ENCODE results near the gene GNAO1. TPM values are rescaled to one million over a fixed set of nuclear protein-coding genes. Genes with fewer than 3 reads are reported as not detected.

The GNAO1 gene
- total and polyA plus RNA-seq, 2 of the 13 experiments (the other 11 are each of a cell fraction or from before 2014, with no cell fraction given), result not detected

- TF ChIP-seq ZNF704 (CRISPR knock-in tag; IDR thresholded peaks at IDR 0.05; ENCODE audit: borderline replicate concordance) (no peak), THAP7 (CRISPR knock-in tag; IDR thresholded peaks at IDR 0.05) (no peak), ZSCAN30 (CRISPR knock-in tag; IDR thresholded peaks at IDR 0.05) (no peak), HOXA3 (CRISPR knock-in tag; IDR thresholded peaks at IDR 0.05) (peak; percentile 71; the same call in 1 of the 2 replicates), ZMYM2 (CRISPR knock-in tag; IDR thresholded peaks at IDR 0.05) (no peak), DNMT3B (CRISPR knock-in tag; conservative IDR thresholded peaks at IDR 0.05) (no peak), KDM1A (CRISPR knock-in tag; IDR thresholded peaks at IDR 0.05) (no peak), SP1 (IDR thresholded peaks at IDR 0.05) (no peak), SP1 (CRISPR knock-in tag; IDR thresholded peaks at IDR 0.05) (peak; percentile 58; the same call in 1 of the 2 replicates), TFDP2 (CRISPR knock-in tag; IDR thresholded peaks at IDR 0.05) (peak; percentile 86), ETS1 (CRISPR knock-in tag; IDR thresholded peaks at IDR 0.05) (no peak)
- TF ChIP-seq, protein P1, sequence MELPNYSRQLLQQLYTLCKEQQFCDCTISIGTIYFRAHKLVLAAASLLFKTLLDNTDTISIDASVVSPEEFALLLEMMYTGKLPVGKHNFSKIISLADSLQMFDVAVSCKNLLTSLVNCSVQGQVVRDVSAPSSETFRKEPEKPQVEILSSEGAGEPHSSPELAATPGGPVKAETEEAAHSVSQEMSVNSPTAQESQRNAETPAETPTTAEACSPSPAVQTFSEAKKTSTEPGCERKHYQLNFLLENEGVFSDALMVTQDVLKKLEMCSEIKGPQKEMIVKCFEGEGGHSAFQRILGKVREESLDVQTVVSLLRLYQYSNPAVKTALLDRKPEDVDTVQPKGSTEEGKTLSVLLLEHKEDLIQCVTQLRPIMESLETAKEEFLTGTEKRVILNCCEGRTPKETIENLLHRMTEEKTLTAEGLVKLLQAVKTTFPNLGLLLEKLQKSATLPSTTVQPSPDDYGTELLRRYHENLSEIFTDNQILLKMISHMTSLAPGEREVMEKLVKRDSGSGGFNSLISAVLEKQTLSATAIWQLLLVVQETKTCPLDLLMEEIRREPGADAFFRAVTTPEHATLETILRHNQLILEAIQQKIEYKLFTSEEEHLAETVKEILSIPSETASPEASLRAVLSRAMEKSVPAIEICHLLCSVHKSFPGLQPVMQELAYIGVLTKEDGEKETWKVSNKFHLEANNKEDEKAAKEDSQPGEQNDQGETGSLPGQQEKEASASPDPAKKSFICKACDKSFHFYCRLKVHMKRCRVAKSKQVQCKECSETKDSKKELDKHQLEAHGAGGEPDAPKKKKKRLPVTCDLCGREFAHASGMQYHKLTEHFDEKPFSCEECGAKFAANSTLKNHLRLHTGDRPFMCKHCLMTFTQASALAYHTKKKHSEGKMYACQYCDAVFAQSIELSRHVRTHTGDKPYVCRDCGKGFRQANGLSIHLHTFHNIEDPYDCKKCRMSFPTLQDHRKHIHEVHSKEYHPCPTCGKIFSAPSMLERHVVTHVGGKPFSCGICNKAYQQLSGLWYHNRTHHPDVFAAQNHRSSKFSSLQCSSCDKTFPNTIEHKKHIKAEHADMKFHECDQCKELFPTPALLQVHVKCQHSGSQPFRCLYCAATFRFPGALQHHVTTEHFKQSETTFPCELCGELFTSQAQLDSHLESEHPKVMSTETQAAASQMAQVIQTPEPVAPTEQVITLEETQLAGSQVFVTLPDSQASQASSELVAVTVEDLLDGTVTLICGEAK (IDR thresholded peaks at IDR 0.05), result no peak
- TF ChIP-seq, protein P1 (CRISPR knock-in tag; IDR thresholded peaks at IDR 0.05), result peak; percentile 72; the same call in 1 of the 2 replicates
- TF ChIP-seq, protein P2, sequence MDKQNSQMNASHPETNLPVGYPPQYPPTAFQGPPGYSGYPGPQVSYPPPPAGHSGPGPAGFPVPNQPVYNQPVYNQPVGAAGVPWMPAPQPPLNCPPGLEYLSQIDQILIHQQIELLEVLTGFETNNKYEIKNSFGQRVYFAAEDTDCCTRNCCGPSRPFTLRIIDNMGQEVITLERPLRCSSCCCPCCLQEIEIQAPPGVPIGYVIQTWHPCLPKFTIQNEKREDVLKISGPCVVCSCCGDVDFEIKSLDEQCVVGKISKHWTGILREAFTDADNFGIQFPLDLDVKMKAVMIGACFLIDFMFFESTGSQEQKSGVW (CRISPR knock-in tag; IDR thresholded peaks at IDR 0.05; ENCODE audit: borderline replicate concordance), result no peak
Observed at GRCh38 chr16:56356276-56357240, 165.3 kb downstream of the GNAO1 start (continued).

Measured in HepG2 (cell line).